H9 (cell line): Measurements from ENCODE around the gene PTPRN2. TPM values are rescaled to one million over a fixed set of nuclear protein-coding genes. Genes with fewer than 3 reads are reported as not detected.

Experiments used
- DNase-seq: peaks from one replicate; pipeline ENCODE4 v3.0.0-alpha.2; 2017
- H2AFZ ChIP-seq: one replicate; pipeline ENCODE4 v1.6.1; 2013; ENCODE audit warnings: mild to moderate bottlenecking, low read length, control low read depth, moderate library complexity
- H2AK5ac ChIP-seq: 2 replicates; pipeline ENCODE4 v1.6.1; 2013; ENCODE audit warnings: low read length, control low read depth, mixed read lengths; ENCODE audit not compliant: insufficient read length
- H2BK120ac ChIP-seq: one replicate; pipeline ENCODE4 v1.6.1; 2013; ENCODE audit warnings: low read depth, mild to moderate bottlenecking, low read length, control low read depth, inconsistent platforms; ENCODE audit not compliant: poor library complexity, severe bottlenecking
- H2BK12ac ChIP-seq: 2 replicates; pipeline ENCODE4 v1.6.1; 2013; ENCODE audit warnings: low read length, control low read depth, mixed read lengths, low read depth; ENCODE audit not compliant: insufficient read length
- H2BK15ac ChIP-seq: 2 replicates; pipeline ENCODE4 v1.6.1; 2013; ENCODE audit warnings: low read depth, low read length, control low read depth
- H2BK20ac ChIP-seq: one replicate; pipeline ENCODE4 v1.6.1; 2013; ENCODE audit warnings: low read depth, mild to moderate bottlenecking, low read length, control low read depth, inconsistent platforms; ENCODE audit not compliant: poor library complexity, severe bottlenecking
- H2BK5ac ChIP-seq: 2 replicates; pipeline ENCODE4 v1.6.1; 2013; ENCODE audit warnings: low read length, control low read depth, mixed read lengths; ENCODE audit not compliant: insufficient read length
- H3K14ac ChIP-seq: 2 replicates; pipeline ENCODE4 v1.6.1; 2013; ENCODE audit warnings: low read length, control low read depth; ENCODE audit not compliant: insufficient read depth
- H3K18ac ChIP-seq: 2 replicates; pipeline ENCODE4 v1.6.1; 2013; ENCODE audit warnings: low read depth, mild to moderate bottlenecking, mixed read lengths, low read length, control low read depth; ENCODE audit not compliant: insufficient read length
- H3K23ac ChIP-seq: 2 replicates; pipeline ENCODE4 v1.6.1; 2013; ENCODE audit warnings: low read length, control low read depth, mixed read lengths, low read depth; ENCODE audit not compliant: insufficient read length
- H3K23me2 ChIP-seq: 2 replicates; pipeline ENCODE4 v1.6.1; 2013; ENCODE audit warnings: low read depth, mild to moderate bottlenecking, mixed read lengths, low read length, control low read depth; ENCODE audit not compliant: insufficient read length, poor library complexity, severe bottlenecking
- H3K27ac ChIP-seq: 2 replicates; pipeline ENCODE4 v1.5.1; 2013; ENCODE audit warnings: low read length, control low read depth, mixed read lengths, low read depth; ENCODE audit not compliant: insufficient read length
- H3K27me3 ChIP-seq: 2 replicates; pipeline ENCODE4 v1.6.1; 2013; ENCODE audit warnings: low read length, control low read depth, inconsistent platforms; ENCODE audit not compliant: insufficient read depth
- H3K4ac ChIP-seq: 2 replicates; pipeline ENCODE4 v1.6.1; 2013; ENCODE audit warnings: low read depth, mild to moderate bottlenecking, control low read depth, inconsistent platforms, low read length, moderate library complexity
- H3K4me1 ChIP-seq: 2 replicates; pipeline ENCODE4 v1.6.1; 2013; ENCODE audit warnings: low read length, control low read depth, inconsistent platforms; ENCODE audit not compliant: insufficient read depth
- H3K4me2 ChIP-seq: 2 replicates; pipeline ENCODE4 v1.6.1; 2013; ENCODE audit warnings: low read length, control low read depth, mixed read lengths; ENCODE audit not compliant: insufficient read length, insufficient read depth
- H3K56ac ChIP-seq: 2 replicates; pipeline ENCODE4 v1.6.1; 2013; ENCODE audit warnings: low read depth, mild to moderate bottlenecking, mixed read lengths, low read length, control low read depth; ENCODE audit not compliant: insufficient read length
- H3K79me1 ChIP-seq: 2 replicates; pipeline ENCODE4 v1.6.1; 2013; ENCODE audit warnings: low read depth, mild to moderate bottlenecking, moderate library complexity, low read length, control low read depth, inconsistent platforms; ENCODE audit not compliant: insufficient read depth, poor library complexity, severe bottlenecking
- H3K79me2 ChIP-seq: 2 replicates; pipeline ENCODE4 v1.6.1; 2013; ENCODE audit warnings: low read length, control low read depth, inconsistent platforms; ENCODE audit not compliant: insufficient read depth
- H3K9ac ChIP-seq: 2 replicates; pipeline ENCODE4 v1.6.1; 2013; ENCODE audit warnings: low read length, control low read depth, mixed read lengths; ENCODE audit not compliant: insufficient read length; ENCODE audit errors: extremely low read depth
- H3K9me3 ChIP-seq: one replicate; pipeline ENCODE4 v1.6.1; 2013; ENCODE audit warnings: low read depth, low read length, inconsistent platforms; ENCODE audit not compliant: control insufficient read depth
- H3T11ph ChIP-seq: one replicate; pipeline ENCODE4 v1.6.1; 2013; ENCODE audit warnings: mild to moderate bottlenecking, low read length, control low read depth, inconsistent platforms
- H4K20me1 ChIP-seq: one replicate; pipeline ENCODE4 v1.6.1; 2013; ENCODE audit not compliant: control insufficient read depth, insufficient read length, insufficient read depth
- H4K5ac ChIP-seq: 2 replicates; pipeline ENCODE4 v1.6.1; 2013; ENCODE audit warnings: low read depth, mild to moderate bottlenecking, mixed read lengths, low read length, control low read depth; ENCODE audit not compliant: insufficient read length
- H4K8ac ChIP-seq: replicated peaks from 2 replicates; pipeline ENCODE4 v1.6.1; 2013; ENCODE audit warnings: low read length, control low read depth, mixed read lengths, low read depth; ENCODE audit not compliant: insufficient read length
- H4K91ac ChIP-seq: 2 replicates; pipeline ENCODE4 v1.6.1; 2013; ENCODE audit warnings: low read depth, mild to moderate bottlenecking, moderate library complexity, mixed read lengths, low read length, control low read depth; ENCODE audit not compliant: insufficient read length
- H3K27ac Mint-ChIP-seq, 3 experiments: 2 replicates in 2 of 3; 3 replicates in 1 of 3; pipeline ENCODE4 v1.8.0; 2020 to 2021; ENCODE audit warnings: mixed read lengths in 3 of 3, mild to moderate bottlenecking in 1 of 3, moderate library complexity in 1 of 3
- H3K27me3 Mint-ChIP-seq: 2 replicates; pipeline ENCODE4 v1.8.0; 2021; ENCODE audit warnings: low read depth, mild to moderate bottlenecking, moderate library complexity, mixed read lengths
- H3K36me3 Mint-ChIP-seq, 3 experiments: 2 replicates in 2 of 3; 3 replicates in 1 of 3; pipeline ENCODE4 v1.8.0; 2020 to 2021; ENCODE audit warnings: low read depth in 3 of 3, mixed read lengths in 3 of 3; ENCODE audit not compliant: insufficient read depth in 1 of 3
- H3K4me1 Mint-ChIP-seq, 2 experiments: 2 replicates each; pipeline ENCODE4 v1.8.0; 2020; ENCODE audit warnings: mixed read lengths in 2 of 2
- H3K4me3 Mint-ChIP-seq, 2 experiments: 2 replicates in 1 of 2; 3 replicates in 1 of 2; pipeline ENCODE4 v1.8.0; 2020 to 2021; ENCODE audit warnings: mild to moderate bottlenecking in 2 of 2, mixed read lengths in 2 of 2, moderate library complexity in 1 of 2
- H3K9me3 Mint-ChIP-seq, 2 experiments: 2 replicates in 1 of 2; 3 replicates in 1 of 2; pipeline ENCODE4 v1.8.0; 2020; ENCODE audit warnings: mild to moderate bottlenecking in 2 of 2, mixed read lengths in 2 of 2, moderate library complexity in 1 of 2
- CTCF ChIP-seq: fragments of 200-600 bp; sonication (generic); conservative IDR thresholded peaks from 3 replicates; pipeline ENCODE4 v1.8.0; 2021; ENCODE audit warnings: antibody characterized with exemption, mild to moderate bottlenecking
- WGBS: extraction: QIAGEN DNeasy Blood & Tissue Kit; methylation state at CpG from one replicate; pipeline ENCODE4 v1.1.7; 2013; ENCODE audit warnings: missing lambda C conversion rate, low lambda C conversion rate, mixed read lengths; ENCODE audit not compliant: insufficient read length; ENCODE audit errors: extremely low coverage; 5-methylcytosine and 5-hydroxymethylcytosine counted together
- total RNA-seq: library from RNA; stranded (reverse); gene quantifications from 2 replicates; pipeline ENCODE4 v1.2.1, GENCODE V29; 2021

The PTPRN2 gene
- total RNA-seq, 1 experiment from 2014 or later, result 5.2 TPM

GRCh38 chr7:157837561-157837960 is 750.1 kb downstream of the PTPRN2 start:
- DNase-seq, result no peak
- Histone ChIP-seq H3K4ac (no peak overlapping the region), H3K18ac (no peak overlapping the region), H3K79me2 (no peaks in the 10 kb centered on the region), H4K91ac (no peak overlapping the region), H2BK20ac (no peak overlapping the region), H3K4me1 (peaks cover 15% of the 10 kb centered on the region; the same call in 1 of the 2 replicates), H3T11ph (no peak overlapping the region), H2AK5ac (no peak overlapping the region), H2AFZ (no peak overlapping the region), H3K23me2 (no peaks in the 10 kb centered on the region), H3K79me1 (no peaks in the 10 kb centered on the region), H3K9ac (no peak overlapping the region), H3K23ac (no peak overlapping the region), H2BK5ac (no peak overlapping the region), H4K20me1 (no peaks in the 10 kb centered on the region), H2BK120ac (no peak overlapping the region), H2BK12ac (no peak overlapping the region), H4K8ac (no peak overlapping the region), H3K14ac (no peak overlapping the region), H3K27ac (no peak overlapping the region), H2BK15ac (no peak overlapping the region), H3K56ac (no peak overlapping the region), H4K5ac (no peak overlapping the region), H3K4me2 (no peak overlapping the region), H3K27me3 (no peaks in the 10 kb centered on the region), H3K9me3 (no peaks in the 10 kb centered on the region)
- H3K27ac Mint-ChIP-seq, result no peak overlapping the region
- no CpG with 5 or more reads among the region's 10 CpGs for WGBS
- peaks cover 30 to 34% of the 10 kb centered on the region in 2 experiments for H3K4me1 Mint-ChIP-seq
- no peaks in the 10 kb centered on the region for H3K9me3 Mint-ChIP-seq
- TF ChIP-seq CTCF, result no peak
- H3K36me3 Mint-ChIP-seq, result no peaks in the 10 kb centered on the region; a peak in 1 of 7 replicates
- no peak overlapping the region for H3K4me3 Mint-ChIP-seq
- no peaks in the 10 kb centered on the region for H3K27me3 Mint-ChIP-seq
